A673 (cell line): ENCODE data around the gene TMC3. TPM values are rescaled to one million over a fixed set of nuclear protein-coding genes. Genes with fewer than 3 reads are reported as not detected.

ENCODE experiments used
- BruUV-seq: library from RNA; stranded (reverse); fragments of 400-500 nt; replicated peaks from 2 replicates; lab custom pipeline; 2021; lab: Mats Ljungman, UMichigan
- CTCF ChIA-PET: fragments of 300-600 bp; sonication (Branson Sonifier 250); formaldehyde crosslinking; loops from one replicate; lab custom pipeline; 2022; ENCODE audit warnings: antibody characterized with exemption; lab: Charles Lee
- POLR2A ChIA-PET: fragments of 300-600 bp; sonication (Branson Sonifier 250); formaldehyde crosslinking; loops from one replicate; lab custom pipeline; 2022; ENCODE audit warnings: antibody characterized with exemption; ENCODE audit not compliant: low non-redundant PET; lab: Charles Lee
- DNase-seq: peaks from one replicate; pipeline ENCODE4 v3.0.0-alpha.2; 2015; ENCODE audit warnings: low spot score
- H3K27ac ChIP-seq: fragments of 200-600 bp; sonication (generic); 2 replicates; pipeline ENCODE4 v1.5.1; 2016; ENCODE audit warnings: mixed run types, low read depth, mild to moderate bottlenecking, mixed read lengths, antibody characterized with exemption, low read length; ENCODE audit not compliant: poor library complexity, severe bottlenecking
- H3K27me3 ChIP-seq: fragments of 200-600 bp; sonication (generic); replicated peaks from 2 replicates; pipeline ENCODE4 v1.6.1; 2017; ENCODE audit warnings: mixed run types, low read depth, mild to moderate bottlenecking, mixed read lengths, antibody characterized with exemption, low read length; ENCODE audit not compliant: insufficient read depth, poor library complexity
- H3K36me3 ChIP-seq: fragments of 200-600 bp; sonication (generic); 2 replicates; pipeline ENCODE4 v1.6.1; 2016; ENCODE audit warnings: mixed run types, mild to moderate bottlenecking, mixed read lengths, antibody characterized with exemption, low read length; ENCODE audit not compliant: insufficient read depth, poor library complexity, severe bottlenecking
- H3K4me1 ChIP-seq: fragments of 200-600 bp; sonication (generic); 2 replicates; pipeline ENCODE4 v1.6.1; 2017; ENCODE audit warnings: mixed run types, mild to moderate bottlenecking, mixed read lengths, antibody characterized with exemption, low read length; ENCODE audit not compliant: insufficient read depth, poor library complexity, severe bottlenecking
- H3K4me3 ChIP-seq: fragments of 200-600 bp; sonication (generic); 2 replicates; pipeline ENCODE4 v1.5.1; 2016; ENCODE audit warnings: low read depth, mixed run types, mild to moderate bottlenecking, mixed read lengths, low read length; ENCODE audit not compliant: poor library complexity, severe bottlenecking
- H3K9me3 ChIP-seq: fragments of 200-600 bp; sonication (generic); 2 replicates; pipeline ENCODE4 v1.6.1; 2016; ENCODE audit warnings: mixed run types, low read depth, mild to moderate bottlenecking, mixed read lengths, antibody characterized with exemption, low read length; ENCODE audit not compliant: poor library complexity, severe bottlenecking
- EZH2 ChIP-seq: fragments of 200-600 bp; sonication (generic); IDR thresholded peaks from 2 replicates; pipeline ENCODE4 v1.6.1; 2017; ENCODE audit warnings: borderline replicate concordance, low read depth, mild to moderate bottlenecking, mixed read lengths, antibody characterized with exemption, low read length; ENCODE audit not compliant: poor library complexity, severe bottlenecking
- intact Hi-C: fragments of 100-400 bp; cut with micrococcal nuclease; formaldehyde crosslinking; loops from one replicate; pipeline ENCODE4 v1.10.0; 2022; ENCODE audit not compliant: unreplicated experiment
- total RNA-seq: library from RNA; stranded (reverse); gene quantifications from 2 replicates; pipeline ENCODE4 v1.2.3, GENCODE V29; 2021
- TF ChIP-seq, protein P1 (sequence below): fragments of 300-800, 200-600 bp; sonication (generic); conservative IDR thresholded peaks from 2 replicates; pipeline ENCODE4 v1.5.1; 2017; ENCODE audit warnings: low read depth, mild to moderate bottlenecking, antibody characterized with exemption, low read length, moderate library complexity, mixed read lengths

TMC3 gene
- total RNA-seq, 1 experiment from 2014 or later, result not detected

DNA sequence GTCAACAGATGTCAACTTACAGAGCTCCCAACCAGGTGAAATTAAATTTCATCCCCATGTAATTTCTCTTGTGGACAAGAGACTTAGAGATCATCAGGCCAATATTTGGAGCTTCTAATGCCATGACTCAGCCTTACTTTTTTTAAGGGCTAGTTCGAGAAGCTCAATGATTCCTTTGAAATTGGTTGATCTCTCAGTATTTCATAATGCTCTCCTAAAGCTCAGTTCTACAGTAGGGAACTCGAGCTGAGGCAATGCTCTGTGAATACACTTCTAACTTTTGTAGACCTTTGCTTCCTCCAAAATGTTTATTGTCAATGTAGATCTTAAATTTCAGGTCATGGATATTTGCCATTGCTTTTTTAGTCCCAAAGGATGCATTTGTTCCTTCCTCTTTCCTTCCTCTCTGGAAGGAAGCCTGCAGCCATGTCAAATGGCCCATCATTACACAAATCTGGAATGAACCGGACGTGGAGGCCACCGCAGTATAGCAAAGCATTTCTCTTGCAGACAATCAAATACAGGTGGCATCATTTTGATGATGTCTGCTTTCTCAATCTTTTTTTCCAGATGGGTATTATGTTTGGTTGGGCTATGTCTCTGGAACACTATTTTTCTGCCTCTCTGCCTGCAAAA lies 78.4 kb downstream of the TMC3 start:
- H3K9me3 ChIP-seq, result no peaks in the 10 kb centered on the region
- H3K4me3 ChIP-seq, result no peak overlapping the region
- ChIA-PET CTCF (interaction anchor here (1.0 kb wide), 1 partner anchor 29 kb away, joined by 4 read pairs; no protein-coding TSS in a partner anchor), POLR2A (no interaction called here)
- intact Hi-C loops, result no loop called here
- BruUV-seq, result no TSS peak
- H3K36me3 ChIP-seq, result no peaks in the 10 kb centered on the region
- H3K27me3 ChIP-seq, result no peaks in the 10 kb centered on the region
- no peak for TF ChIP-seq EZH2
- TF ChIP-seq, protein P1, sequence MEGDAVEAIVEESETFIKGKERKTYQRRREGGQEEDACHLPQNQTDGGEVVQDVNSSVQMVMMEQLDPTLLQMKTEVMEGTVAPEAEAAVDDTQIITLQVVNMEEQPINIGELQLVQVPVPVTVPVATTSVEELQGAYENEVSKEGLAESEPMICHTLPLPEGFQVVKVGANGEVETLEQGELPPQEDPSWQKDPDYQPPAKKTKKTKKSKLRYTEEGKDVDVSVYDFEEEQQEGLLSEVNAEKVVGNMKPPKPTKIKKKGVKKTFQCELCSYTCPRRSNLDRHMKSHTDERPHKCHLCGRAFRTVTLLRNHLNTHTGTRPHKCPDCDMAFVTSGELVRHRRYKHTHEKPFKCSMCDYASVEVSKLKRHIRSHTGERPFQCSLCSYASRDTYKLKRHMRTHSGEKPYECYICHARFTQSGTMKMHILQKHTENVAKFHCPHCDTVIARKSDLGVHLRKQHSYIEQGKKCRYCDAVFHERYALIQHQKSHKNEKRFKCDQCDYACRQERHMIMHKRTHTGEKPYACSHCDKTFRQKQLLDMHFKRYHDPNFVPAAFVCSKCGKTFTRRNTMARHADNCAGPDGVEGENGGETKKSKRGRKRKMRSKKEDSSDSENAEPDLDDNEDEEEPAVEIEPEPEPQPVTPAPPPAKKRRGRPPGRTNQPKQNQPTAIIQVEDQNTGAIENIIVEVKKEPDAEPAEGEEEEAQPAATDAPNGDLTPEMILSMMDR, result no peak
- H3K4me1 ChIP-seq, result peaks cover 17% of the 10 kb centered on the region
- no peak for DNase-seq
- no peak overlapping the region for H3K27ac ChIP-seq

DNA sequence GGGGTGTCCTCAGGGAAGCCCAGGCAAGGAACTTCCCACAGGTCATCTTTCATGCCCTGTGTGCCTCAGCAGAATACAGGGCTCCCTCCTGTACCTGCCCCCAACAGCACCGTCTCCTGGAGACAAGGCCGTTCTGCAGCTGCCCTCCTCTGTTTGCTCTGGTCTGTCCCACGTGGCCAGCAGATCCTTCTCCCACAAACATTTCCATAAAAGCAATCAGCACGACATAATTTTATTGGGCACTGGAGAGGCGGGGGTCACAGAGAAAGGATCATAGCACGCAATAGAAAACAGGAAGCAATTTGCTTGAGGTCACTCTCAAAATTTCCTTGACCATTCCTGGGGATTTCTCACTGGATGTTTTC lies 79.5 kb downstream of the TMC3 start:
- TF ChIP-seq, protein P1, result no peak
- no peak for TF ChIP-seq EZH2
- ChIA-PET CTCF (interaction anchor here (1.0 kb wide), 1 partner anchor 28 kb away, joined by 4 read pairs; no protein-coding TSS in a partner anchor), POLR2A (no interaction called here)
- intact Hi-C loops, result no loop called here
- no peak overlapping the region for H3K4me3 ChIP-seq
- no peaks in the 10 kb centered on the region for H3K9me3 ChIP-seq
- peaks cover 17% of the 10 kb centered on the region for H3K4me1 ChIP-seq
- no peaks in the 10 kb centered on the region for H3K27me3 ChIP-seq
- no TSS peak for BruUV-seq
- H3K36me3 ChIP-seq, result no peaks in the 10 kb centered on the region
- no peak for DNase-seq
- H3K27ac ChIP-seq, result no peak overlapping the region

DNA sequence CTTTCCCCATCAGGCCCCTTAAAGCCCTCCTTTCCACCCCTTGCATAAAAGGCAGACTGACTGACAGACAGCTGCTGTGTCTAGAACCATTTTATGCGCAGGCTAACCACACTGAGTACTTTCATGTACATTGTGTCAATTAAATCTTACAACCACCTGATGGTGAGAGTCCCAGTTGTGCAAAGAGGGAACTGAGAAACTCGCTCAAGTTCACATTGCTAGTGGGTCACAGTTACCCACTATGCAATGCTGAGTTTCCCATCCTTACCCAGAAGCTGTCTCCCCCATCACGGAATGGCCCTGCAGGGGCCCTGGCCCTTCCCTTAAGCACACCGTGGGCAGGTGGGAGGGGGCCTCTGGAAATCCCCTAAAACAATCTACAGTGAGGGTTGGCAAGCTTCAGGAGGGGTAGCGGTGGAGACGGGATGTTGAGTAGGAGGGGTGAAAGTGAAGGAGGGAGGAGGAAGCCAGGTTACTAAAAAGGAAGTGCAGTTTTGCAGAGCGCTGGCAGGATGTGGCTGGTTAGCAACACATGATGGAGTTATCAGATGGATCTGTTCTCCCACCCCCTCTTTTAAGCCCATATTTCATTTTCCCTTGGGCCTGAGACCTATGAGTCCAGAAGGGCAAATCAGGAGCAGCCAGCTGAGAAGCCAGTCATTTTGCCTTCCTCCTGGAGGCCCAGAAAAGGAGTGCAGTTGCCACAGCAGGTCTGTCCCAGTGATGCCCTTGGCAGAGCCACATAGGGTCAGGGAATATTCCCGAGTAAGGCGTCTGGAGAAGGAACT lies 80.1 kb downstream of the TMC3 start:
- H3K9me3 ChIP-seq, result no peaks in the 10 kb centered on the region
- no peak for TF ChIP-seq EZH2
- TF ChIP-seq, protein P1, result no peak
- H3K4me3 ChIP-seq, result no peak overlapping the region
- DNase-seq, result no peak
- H3K27me3 ChIP-seq, result no peaks in the 10 kb centered on the region
- H3K4me1 ChIP-seq, result peaks cover 17% of the 10 kb centered on the region
- POLR2A ChIA-PET, result no interaction called here
- CTCF ChIA-PET, result no interaction called here
- no TSS peak for BruUV-seq
- H3K27ac ChIP-seq, result no peak overlapping the region
- H3K36me3 ChIP-seq, result no peaks in the 10 kb centered on the region
- intact Hi-C loops, result no loop called here
